ENCODE measurements around the gene GMPR. TPM values are rescaled to one million over a fixed set of nuclear protein-coding genes. Genes with fewer than 3 reads are reported as not detected.

The GMPR gene
- total and polyA plus RNA-seq, 8 donors: 9.8 to 46.3 (median 26.9) TPM

DNA sequence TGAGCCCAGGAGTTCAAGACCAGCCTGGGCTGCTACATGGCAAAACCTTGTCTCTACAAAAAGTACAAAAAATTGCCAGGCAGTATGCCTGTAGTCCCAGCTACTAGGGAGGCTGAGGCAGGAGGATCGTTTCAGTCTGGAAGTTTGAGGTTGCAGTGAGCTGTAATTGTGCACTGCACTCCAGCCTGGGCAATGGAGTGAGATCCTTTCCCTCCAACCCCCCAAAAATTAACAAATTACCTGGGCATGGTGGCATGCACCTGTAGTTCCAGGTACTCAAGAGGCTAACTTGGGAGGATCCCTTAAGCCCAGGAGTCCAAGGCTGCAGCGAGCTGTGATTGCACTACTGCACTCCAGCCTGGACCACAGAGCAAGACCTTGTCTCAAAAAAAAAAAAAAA is 29.4 kb upstream of the GMPR start:
- TF ChIP-seq POLR2AphosphoS5 (IDR thresholded peaks at IDR 0.05) (no peak), POLR2A (IDR thresholded peaks at IDR 0.05) (no peak), EP300 (IDR thresholded peaks at IDR 0.05) (no peak)
- TF ChIP-seq, protein P1, sequence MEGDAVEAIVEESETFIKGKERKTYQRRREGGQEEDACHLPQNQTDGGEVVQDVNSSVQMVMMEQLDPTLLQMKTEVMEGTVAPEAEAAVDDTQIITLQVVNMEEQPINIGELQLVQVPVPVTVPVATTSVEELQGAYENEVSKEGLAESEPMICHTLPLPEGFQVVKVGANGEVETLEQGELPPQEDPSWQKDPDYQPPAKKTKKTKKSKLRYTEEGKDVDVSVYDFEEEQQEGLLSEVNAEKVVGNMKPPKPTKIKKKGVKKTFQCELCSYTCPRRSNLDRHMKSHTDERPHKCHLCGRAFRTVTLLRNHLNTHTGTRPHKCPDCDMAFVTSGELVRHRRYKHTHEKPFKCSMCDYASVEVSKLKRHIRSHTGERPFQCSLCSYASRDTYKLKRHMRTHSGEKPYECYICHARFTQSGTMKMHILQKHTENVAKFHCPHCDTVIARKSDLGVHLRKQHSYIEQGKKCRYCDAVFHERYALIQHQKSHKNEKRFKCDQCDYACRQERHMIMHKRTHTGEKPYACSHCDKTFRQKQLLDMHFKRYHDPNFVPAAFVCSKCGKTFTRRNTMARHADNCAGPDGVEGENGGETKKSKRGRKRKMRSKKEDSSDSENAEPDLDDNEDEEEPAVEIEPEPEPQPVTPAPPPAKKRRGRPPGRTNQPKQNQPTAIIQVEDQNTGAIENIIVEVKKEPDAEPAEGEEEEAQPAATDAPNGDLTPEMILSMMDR (IDR thresholded peaks at IDR 0.05): no peak
- peaks cover 0 to 4% (median 0%) of the 10 kb centered on the region in 4 donors for H3K4me1 ChIP-seq
- no peaks in the 10 kb centered on the region for H3K36me3 ChIP-seq
- intact Hi-C loops (cut with DNase I; ENCODE audit: low total_unique reads): loop anchor here (5.0 kb wide), 1 partner anchor 517 kb away; no protein-coding TSS in a partner anchor
- WGBS, 5 donors: 59 to 85% (median 71%) methylated on average over 2 of the region's 2 CpGs
- no peak overlapping the region for H3K27ac ChIP-seq
- no peak for DNase-seq
- peaks cover 0 to 11% (median 0%) of the 10 kb centered on the region in 3 donors for H3K27me3 ChIP-seq
- H3K9me3 ChIP-seq: no peaks in the 10 kb centered on the region
- no peak overlapping the region for H3K4me3 ChIP-seq

DNA sequence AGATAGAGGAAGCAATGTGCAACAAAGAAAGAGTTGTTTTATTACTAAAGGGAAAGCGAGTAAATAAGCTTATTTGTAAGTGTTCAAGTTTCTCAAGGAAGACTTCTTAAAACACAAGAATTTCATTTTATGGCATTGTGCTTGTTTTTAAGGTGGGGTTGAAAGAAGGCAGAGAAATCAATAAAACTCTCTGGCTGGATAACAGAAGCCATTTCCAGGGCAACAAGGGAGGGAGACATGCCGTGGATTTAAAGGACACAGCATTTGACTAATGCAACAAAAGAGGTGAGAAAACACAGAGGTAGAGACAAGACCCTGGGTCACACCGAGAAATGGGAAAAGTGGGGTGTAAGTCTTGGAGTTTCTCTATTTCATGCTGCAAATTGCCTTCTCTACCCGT is 28.8 kb upstream of the GMPR start:
- H3K4me1 ChIP-seq: peaks cover 0 to 4% (median 0%) of the 10 kb centered on the region in 4 donors
- WGBS, 5 donors: 38 to 64% (median 51%) methylated on average over 4 of the region's 4 CpGs
- intact Hi-C loops (cut with DNase I; ENCODE audit: low total_unique reads): loop anchor here (5.0 kb wide), 1 partner anchor 517 kb away; no protein-coding TSS in a partner anchor
- peaks cover 0 to 11% (median 0%) of the 10 kb centered on the region in 3 donors for H3K27me3 ChIP-seq
- H3K4me3 ChIP-seq: no peak overlapping the region
- no peaks in the 10 kb centered on the region for H3K36me3 ChIP-seq
- no peaks in the 10 kb centered on the region for H3K9me3 ChIP-seq
- no peak overlapping the region for H3K27ac ChIP-seq
- TF ChIP-seq POLR2AphosphoS5 (IDR thresholded peaks at IDR 0.05) (no peak), EP300 (IDR thresholded peaks at IDR 0.05) (no peak), POLR2A (IDR thresholded peaks at IDR 0.05) (no peak)
- TF ChIP-seq, protein P1 (IDR thresholded peaks at IDR 0.05): no peak
- peak in 1 of 2 donors; percentile 33 for DNase-seq

DNA sequence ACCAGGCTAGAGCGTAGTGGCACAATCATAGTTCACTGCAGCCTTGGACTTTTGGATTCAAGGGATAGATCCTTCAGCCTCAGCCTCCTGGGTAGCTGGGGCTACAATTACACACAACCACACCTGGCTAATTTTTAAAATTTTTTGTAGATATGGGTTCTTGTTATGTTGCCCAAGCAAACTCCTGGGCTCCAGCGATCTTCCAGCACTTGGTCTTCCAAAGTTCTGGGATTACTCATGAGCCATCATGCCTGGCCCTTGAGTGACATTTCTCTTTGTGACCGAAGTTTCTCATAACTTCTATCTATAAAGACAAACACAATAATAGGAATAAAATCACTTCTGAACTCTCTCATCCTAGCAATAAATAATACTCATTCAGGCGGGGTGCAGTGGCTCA is 26.1 kb upstream of the GMPR start:
- DNase-seq: no peak
- H3K27me3 ChIP-seq: peaks cover 0 to 21% (median 9%) of the 10 kb centered on the region in 3 donors
- peaks cover 0 to 19% (median 11%) of the 10 kb centered on the region in 4 donors for H3K4me1 ChIP-seq
- intact Hi-C loops (cut with DNase I; ENCODE audit: low total_unique reads): no loop called here
- no peak overlapping the region for H3K4me3 ChIP-seq
- no peak overlapping the region for H3K27ac ChIP-seq
- no peaks in the 10 kb centered on the region for H3K36me3 ChIP-seq
- no peak for TF ChIP-seq POLR2A (IDR thresholded peaks at IDR 0.05)
- no peak for TF ChIP-seq POLR2AphosphoS5 (IDR thresholded peaks at IDR 0.05)
- TF ChIP-seq, protein P1 (IDR thresholded peaks at IDR 0.05): no peak
- TF ChIP-seq EP300 (IDR thresholded peaks at IDR 0.05): no peak
- no peaks in the 10 kb centered on the region for H3K9me3 ChIP-seq
- WGBS, 5 donors: 78 to 96% (median 90%) methylated on average over 4 of the region's 4 CpGs

DNA sequence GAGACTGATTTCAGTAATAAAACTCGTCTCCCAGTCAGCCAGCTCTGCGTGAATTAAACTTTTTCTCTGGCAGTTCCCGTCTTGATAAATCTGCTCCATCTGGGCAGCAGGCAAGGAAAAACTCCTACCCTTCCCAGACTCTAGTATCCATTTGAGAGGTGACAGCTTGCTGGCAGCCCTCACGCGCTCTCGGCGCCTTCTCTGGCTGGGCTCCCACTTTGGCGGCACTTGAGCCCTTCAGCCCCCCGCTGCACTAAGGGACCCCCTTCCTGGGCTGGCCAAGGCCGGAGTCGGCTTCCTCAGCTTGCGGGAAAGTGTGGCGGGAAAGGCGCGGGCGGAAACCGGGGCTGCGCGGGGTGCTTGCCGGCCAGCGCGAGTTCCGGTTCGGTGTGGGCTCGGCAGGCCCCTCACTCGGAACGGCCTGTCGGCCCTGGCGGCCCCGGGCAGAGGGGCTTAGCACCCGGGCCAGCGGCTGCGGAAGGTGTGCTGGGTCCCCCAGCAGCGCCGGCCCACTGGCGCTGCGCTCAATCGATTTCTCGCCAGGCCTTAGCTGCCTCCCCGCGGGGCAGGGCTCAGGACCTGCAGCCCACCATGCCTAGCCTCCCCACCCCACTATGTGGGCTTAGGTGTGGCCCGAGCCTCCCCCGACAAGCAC is 21.8 kb upstream of the GMPR start:
- Histone ChIP-seq H3K4me3 (peak overlapping the region; percentile 7 to 34 (median 24)), H3K27ac (no peak overlapping the region)
- WGBS, 5 donors: 27 to 55% (median 40%) methylated on average over 14 to 43 of the region's 43 CpGs

More for the DNA sequence above, 21.8 kb upstream of the GMPR start:
- H3K9me3 ChIP-seq: no peaks in the 10 kb centered on the region
- TF ChIP-seq POLR2AphosphoS5 (IDR thresholded peaks at IDR 0.05) (no peak), POLR2A (IDR thresholded peaks at IDR 0.05) (no peak), EP300 (IDR thresholded peaks at IDR 0.05) (no peak)
- TF ChIP-seq, protein P1 (IDR thresholded peaks at IDR 0.05): no peak
- H3K27me3 ChIP-seq: peaks cover 0 to 15% (median 9%) of the 10 kb centered on the region in 3 donors
- H3K36me3 ChIP-seq: no peaks in the 10 kb centered on the region
- intact Hi-C loops (cut with DNase I; ENCODE audit: low total_unique reads): no loop called here
- DNase-seq: peak in 1 of 2 donors; percentile 76
- H3K4me1 ChIP-seq: peaks cover 0 to 19% (median 11%) of the 10 kb centered on the region in 4 donors
